Type B pancreatic cell (in vitro differentiated cells): ENCODE data around the gene NDUFS4. TPM values are rescaled to one million over a fixed set of nuclear protein-coding genes. Genes with fewer than 3 reads are reported as not detected.

Source experiments
- DNase-seq: peaks from one replicate; pipeline ENCODE4 v3.0.0; 2021; ENCODE audit warnings: mixed read lengths; ENCODE audit not compliant: unreplicated experiment; ENCODE audit errors: extremely low spot score
- H3K27ac Mint-ChIP-seq: 2 replicates; pipeline ENCODE4 v1.8.0; 2021; ENCODE audit warnings: mild to moderate bottlenecking, mixed read lengths
- H3K27me3 Mint-ChIP-seq: 2 replicates; pipeline ENCODE4 v1.8.0; 2021; ENCODE audit warnings: mixed read lengths
- H3K36me3 Mint-ChIP-seq: 2 replicates; pipeline ENCODE4 v1.8.0; 2021; ENCODE audit warnings: mixed read lengths
- H3K4me1 Mint-ChIP-seq: one replicate; pipeline ENCODE4 v1.8.0; 2021; ENCODE audit warnings: mixed read lengths; ENCODE audit not compliant: unreplicated experiment
- H3K4me3 Mint-ChIP-seq: 2 replicates; pipeline ENCODE4 v1.8.0; 2021; ENCODE audit warnings: mild to moderate bottlenecking, mixed read lengths
- H3K9me3 Mint-ChIP-seq: 2 replicates; pipeline ENCODE4 v1.8.0; 2021; ENCODE audit warnings: mixed read lengths
- total RNA-seq: library from RNA; stranded (reverse); gene quantifications from 2 replicates; pipeline ENCODE4 v1.2.1, GENCODE V29; 2021; ENCODE audit warnings: low replicate concordance
- TF ChIP-seq, protein P1 (sequence below): fragments of 200-600 bp; sonication (generic); conservative IDR thresholded peaks from 2 replicates; pipeline ENCODE4 v1.5.0; 2021; ENCODE audit warnings: antibody characterized with exemption, mild to moderate bottlenecking

NDUFS4 gene
- total RNA-seq, 1 donor from 2014 or later: 73.4 TPM

- H3K27ac Mint-ChIP-seq: no peak overlapping the region
- no peaks in the 10 kb centered on the region for H3K27me3 Mint-ChIP-seq
- H3K4me1 Mint-ChIP-seq: peaks cover 5% of the 10 kb centered on the region
- H3K4me3 Mint-ChIP-seq: no peak overlapping the region
- TF ChIP-seq, protein P1, sequence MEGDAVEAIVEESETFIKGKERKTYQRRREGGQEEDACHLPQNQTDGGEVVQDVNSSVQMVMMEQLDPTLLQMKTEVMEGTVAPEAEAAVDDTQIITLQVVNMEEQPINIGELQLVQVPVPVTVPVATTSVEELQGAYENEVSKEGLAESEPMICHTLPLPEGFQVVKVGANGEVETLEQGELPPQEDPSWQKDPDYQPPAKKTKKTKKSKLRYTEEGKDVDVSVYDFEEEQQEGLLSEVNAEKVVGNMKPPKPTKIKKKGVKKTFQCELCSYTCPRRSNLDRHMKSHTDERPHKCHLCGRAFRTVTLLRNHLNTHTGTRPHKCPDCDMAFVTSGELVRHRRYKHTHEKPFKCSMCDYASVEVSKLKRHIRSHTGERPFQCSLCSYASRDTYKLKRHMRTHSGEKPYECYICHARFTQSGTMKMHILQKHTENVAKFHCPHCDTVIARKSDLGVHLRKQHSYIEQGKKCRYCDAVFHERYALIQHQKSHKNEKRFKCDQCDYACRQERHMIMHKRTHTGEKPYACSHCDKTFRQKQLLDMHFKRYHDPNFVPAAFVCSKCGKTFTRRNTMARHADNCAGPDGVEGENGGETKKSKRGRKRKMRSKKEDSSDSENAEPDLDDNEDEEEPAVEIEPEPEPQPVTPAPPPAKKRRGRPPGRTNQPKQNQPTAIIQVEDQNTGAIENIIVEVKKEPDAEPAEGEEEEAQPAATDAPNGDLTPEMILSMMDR: no peak
- DNase-seq: no peak
- peaks cover 14% of the 10 kb centered on the region for H3K36me3 Mint-ChIP-seq
- H3K9me3 Mint-ChIP-seq: peaks cover 5% of the 10 kb centered on the region
These were observed 14.7 kb downstream of the NDUFS4 start for GRCh38 chr5:53575101-53575500.

DNA sequence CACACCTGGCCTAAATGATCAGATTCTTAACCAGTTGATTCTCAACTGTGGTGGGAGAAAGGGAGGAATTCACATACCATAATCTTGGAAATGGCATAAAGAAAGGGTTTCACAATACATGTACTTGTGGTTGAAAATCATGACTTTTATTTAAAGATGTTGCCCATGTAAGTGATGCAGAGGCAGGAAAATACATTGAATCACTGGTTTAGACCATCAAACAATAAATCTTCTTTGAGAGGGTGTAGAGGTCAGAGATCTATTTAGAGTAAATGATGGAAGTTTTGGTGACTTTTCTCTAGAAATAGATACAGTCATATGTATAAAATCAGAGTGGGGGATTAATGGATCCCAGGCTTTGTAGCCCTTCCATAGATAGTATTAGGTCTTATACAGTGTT, 15.4 kb downstream of the NDUFS4 start:
- Mint-ChIP-seq H3K4me3 (no peak overlapping the region), H3K9me3 (peaks cover 5% of the 10 kb centered on the region)
- TF ChIP-seq, protein P1: no peak

DNA sequence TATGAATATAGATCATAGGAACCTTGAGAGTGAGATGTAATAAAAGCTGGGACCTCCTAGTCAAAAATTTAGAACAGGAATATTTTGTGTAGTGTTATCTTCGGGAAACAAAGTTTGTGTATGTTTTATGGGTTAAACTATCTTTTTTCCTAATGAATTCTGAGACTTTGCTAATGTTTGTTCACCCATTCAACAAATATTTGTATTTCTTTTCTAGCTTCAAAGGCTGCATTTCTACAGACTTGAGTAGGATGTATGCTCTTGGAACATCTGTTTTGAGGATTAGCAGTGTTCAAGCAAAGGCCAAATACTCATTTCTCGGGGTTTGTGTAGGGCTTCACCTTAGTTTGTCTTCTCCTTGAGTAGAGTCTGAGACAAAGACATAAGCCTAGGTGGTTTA, 16.2 kb downstream of the NDUFS4 start:
- H3K9me3 Mint-ChIP-seq: peaks cover 5% of the 10 kb centered on the region
- peaks cover 9% of the 10 kb centered on the region for H3K4me1 Mint-ChIP-seq

More for the DNA sequence above, 15.4 kb downstream of the NDUFS4 start:
- peaks cover 5% of the 10 kb centered on the region for H3K4me1 Mint-ChIP-seq
- H3K27ac Mint-ChIP-seq: no peak overlapping the region
- H3K27me3 Mint-ChIP-seq: no peaks in the 10 kb centered on the region
- no peak for DNase-seq
- peaks cover 14% of the 10 kb centered on the region for H3K36me3 Mint-ChIP-seq

DNA sequence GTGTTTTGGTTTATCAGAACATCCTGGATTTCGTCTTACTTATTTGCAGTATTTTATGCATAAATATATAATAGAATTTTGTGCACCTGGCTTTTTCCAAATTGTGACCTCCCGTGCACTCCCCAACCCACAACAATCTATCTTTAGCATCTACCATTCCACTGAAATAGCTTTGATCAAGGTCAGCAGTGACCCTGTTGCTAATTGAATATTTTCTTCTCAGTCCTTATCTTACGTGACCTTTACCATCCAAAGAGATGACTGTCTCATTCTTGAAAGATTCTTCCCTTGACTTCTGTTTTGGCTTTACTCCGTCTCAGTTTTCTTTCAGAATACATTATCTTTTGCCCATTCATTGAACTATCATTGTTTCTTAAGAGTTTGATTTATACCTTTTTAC, 18.4 kb downstream of the NDUFS4 start:
- no peaks in the 10 kb centered on the region for H3K27me3 Mint-ChIP-seq
- peaks cover 9% of the 10 kb centered on the region for H3K4me1 Mint-ChIP-seq
- TF ChIP-seq, protein P1: no peak
- H3K4me3 Mint-ChIP-seq: no peak overlapping the region
- H3K9me3 Mint-ChIP-seq: peaks cover 5% of the 10 kb centered on the region
- no peak overlapping the region for H3K27ac Mint-ChIP-seq
- peaks cover 19% of the 10 kb centered on the region for H3K36me3 Mint-ChIP-seq
- DNase-seq: no peak

More for the DNA sequence above, 16.2 kb downstream of the NDUFS4 start:
- H3K27me3 Mint-ChIP-seq: no peaks in the 10 kb centered on the region
- TF ChIP-seq, protein P1: no peak
- no peak overlapping the region for H3K4me3 Mint-ChIP-seq
- DNase-seq: no peak
- no peak overlapping the region for H3K27ac Mint-ChIP-seq
- peaks cover 20% of the 10 kb centered on the region for H3K36me3 Mint-ChIP-seq

DNA sequence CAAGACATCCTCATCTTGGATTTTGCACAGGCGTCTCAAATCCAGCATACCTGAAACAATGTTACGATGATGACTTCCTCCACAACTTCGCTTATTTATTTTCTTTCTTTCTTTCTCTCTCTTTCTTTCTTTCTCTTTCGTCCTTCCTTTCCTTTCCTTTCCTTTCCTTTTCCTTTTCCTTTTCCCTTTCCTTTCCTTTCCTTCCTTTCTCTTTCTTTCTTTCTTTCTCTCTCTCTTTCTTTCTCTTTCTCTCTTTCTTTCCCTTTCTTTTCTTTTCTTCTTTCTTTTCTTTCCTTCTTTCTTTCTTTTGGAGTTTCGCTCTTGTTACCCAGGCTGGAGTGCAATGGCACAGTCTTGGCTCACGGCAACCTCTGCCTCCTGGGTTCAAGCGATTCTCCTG, 20.1 kb downstream of the NDUFS4 start:
- no peak for DNase-seq
- TF ChIP-seq, protein P1: no peak
- Mint-ChIP-seq H3K4me1 (peaks cover 4% of the 10 kb centered on the region), H3K4me3 (no peak overlapping the region), H3K36me3 (peaks cover 14% of the 10 kb centered on the region), H3K27ac (no peak overlapping the region), H3K9me3 (peaks cover 5% of the 10 kb centered on the region), H3K27me3 (no peaks in the 10 kb centered on the region)

DNA sequence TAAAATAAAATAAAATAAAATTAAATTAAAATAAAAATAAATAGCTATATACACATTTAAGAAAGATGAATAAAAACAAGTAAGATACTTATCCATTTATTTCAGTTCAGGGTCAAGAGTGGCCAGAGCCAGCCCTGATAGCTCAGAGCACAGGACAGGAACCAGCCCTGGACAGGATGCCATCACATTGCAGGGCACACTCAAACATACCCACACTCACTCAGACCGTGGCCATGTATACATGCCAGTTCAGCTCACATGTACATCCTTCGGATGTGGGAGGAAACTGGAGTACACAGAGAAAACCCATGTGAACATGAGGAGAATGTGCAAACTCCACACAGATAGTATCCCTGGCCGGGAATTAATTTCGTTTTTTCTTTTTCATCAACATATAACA, 21.8 kb downstream of the NDUFS4 start:
- Mint-ChIP-seq H3K27me3 (no peaks in the 10 kb centered on the region), H3K27ac (no peak overlapping the region), H3K9me3 (no peaks in the 10 kb centered on the region), H3K4me1 (peaks cover 4% of the 10 kb centered on the region), H3K4me3 (no peak overlapping the region), H3K36me3 (peaks cover 11% of the 10 kb centered on the region)
- TF ChIP-seq, protein P1: no peak
- no peak for DNase-seq
